GM10847 (cell line): ENCODE measurements around the gene UBFD1.

ENCODE experiments used
- POLR2A ChIP-seq: IDR thresholded peaks from 2 replicates; pipeline ENCODE4 v1.6.1; 2011; ENCODE audit not compliant: insufficient read length; ENCODE audit errors: extremely low read depth

The UBFD1 gene

GRCh38 chr16:23615805-23616204 lies 58.3 kb downstream of the UBFD1 start:
- no peak for TF ChIP-seq POLR2A
